Hepatocyte (in vitro differentiated cells): ENCODE measurements around the gene SGSM2.

ENCODE experiments used
- CTCF ChIP-seq: fragments of 200-600 bp; sonication (generic); IDR thresholded peaks from 2 replicates; pipeline ENCODE4 v1.5.1; 2016; ENCODE audit warnings: antibody characterized with exemption, mild to moderate bottlenecking; ENCODE audit not compliant: poor library complexity
- EZH2 ChIP-seq: fragments of 200-600 bp; sonication (generic); IDR thresholded peaks from 2 replicates; pipeline ENCODE4 v1.6.1; 2016; ENCODE audit warnings: antibody characterized with exemption, mild to moderate bottlenecking, borderline replicate concordance

- TF ChIP-seq CTCF (no peak), EZH2 (no peak)
Measured at GRCh38 chr17:2406903-2407790, 69.8 kb downstream of the SGSM2 start.
